Stimulated activated CD8-positive, alpha-beta memory T cell treated with anti-CD3 and anti-CD28 coated beads, Interleukin-12 subunit alpha, Interleukin-12 subunit beta, amount 100 ng/mL, for 1 hour (primary cell): ENCODE results near the gene ITGA2B.
A peak's percentile ranks its signal among the peaks of the same experiment; 100 is the strongest.
"Not testable (repeated sequence)": the region's sequence is repeated elsewhere in the genome, so short reads cannot be mapped to it uniquely, and the experiment has no call there.

ENCODE experiments used
- DNase-seq: peaks from one replicate; pipeline ENCODE4 v3.0.0-alpha.2; 2020; ENCODE audit warnings: low read depth

Gene ITGA2B

GRCh38 chr17:44351961-44352827 is 37.3 kb downstream of the ITGA2B start:
- no peak for DNase-seq

GRCh38 chr17:44351464-44351863 is 38.0 kb downstream of the ITGA2B start:
- DNase-seq, result no peak

GRCh38 chr17:44350733-44351226 is 38.7 kb downstream of the ITGA2B start:
- DNase-seq, result peak; percentile 61

GRCh38 chr17:44349553-44350070 is 39.8 kb downstream of the ITGA2B start:
- DNase-seq, result no peak

- DNase-seq, result no peak
These were observed 40.5 kb downstream of the ITGA2B start for GRCh38 chr17:44348988-44349364.

- no peak for DNase-seq
These were observed 41.0 kb downstream of the ITGA2B start for GRCh38 chr17:44348234-44348987.

- DNase-seq, result not testable (repeated sequence)
These were observed 42.0 kb downstream of the ITGA2B start for GRCh38 chr17:44347206-44348055.

- DNase-seq, result no peak
These were observed 43.2 kb downstream of the ITGA2B start for GRCh38 chr17:44346064-44346844.

GRCh38 chr17:44345454-44346026 is 43.9 kb downstream of the ITGA2B start:
- peak; percentile 27 for DNase-seq

GRCh38 chr17:44344939-44345453 is 44.5 kb downstream of the ITGA2B start, which contains the start of gene GRN:
Gene GRN, plus strand, starts transcription at chr17:44345302. Its CDS starts 3,863 bp downstream, at chr17:44349165.
- peak; percentile 69 for DNase-seq

- DNase-seq, result no peak
These were observed 45.8 kb downstream of the ITGA2B start for GRCh38 chr17:44343510-44344209.

- DNase-seq, result not testable (repeated sequence)
These were observed 48.9 kb downstream of the ITGA2B start for GRCh38 chr17:44340553-44340952.

- no peak for DNase-seq
These were observed 50.7 kb downstream of the ITGA2B start for GRCh38 chr17:44338702-44339101.

GRCh38 chr17:44335968-44336367 is 53.5 kb downstream of the ITGA2B start:
- no peak for DNase-seq

GRCh38 chr17:44335564-44335963 is 53.9 kb downstream of the ITGA2B start:
- DNase-seq, result no peak

- no peak for DNase-seq
These were observed 54.7 kb downstream of the ITGA2B start for GRCh38 chr17:44334727-44335126.

- DNase-seq, result no peak
These were observed 55.1 kb downstream of the ITGA2B start for GRCh38 chr17:44334315-44334714.

- no peak for DNase-seq
These were observed 56.1 kb downstream of the ITGA2B start for GRCh38 chr17:44333371-44333770.

GRCh38 chr17:44331249-44331760 is 58.1 kb downstream of the ITGA2B start:
- DNase-seq, result peak; percentile 45
